Liver (tissue), 9 donors: ENCODE results near the gene PLB1. TPM values are rescaled to one million over a fixed set of nuclear protein-coding genes. Genes with fewer than 3 reads are reported as not detected.

Source experiments
- DNase-seq: peaks from one replicate; pipeline ENCODE4 v3.0.0-alpha.2; 2017; ENCODE audit warnings: low spot score
- H3K27ac ChIP-seq, 2 donors: one replicate each; pipeline ENCODE4 v1.7.0; 2013; ENCODE audit warnings: inconsistent platforms in 2 of 2, low read length in 2 of 2, control low read depth in 1 of 2, low read depth in 1 of 2, mild to moderate bottlenecking in 1 of 2
- H3K27me3 ChIP-seq, 4 donors: one replicate each; pipeline versions ENCODE4 v1.6.1 to v1.7.0; 2013; ENCODE audit warnings: low read length in 3 of 4, inconsistent platforms in 1 of 4, mild to moderate bottlenecking in 1 of 4, moderate library complexity in 1 of 4; ENCODE audit not compliant: control insufficient read depth in 4 of 4, insufficient read depth in 4 of 4
- H3K36me3 ChIP-seq, 4 donors: one replicate each; pipeline versions ENCODE4 v1.6.1 to v1.7.0; 2013; ENCODE audit warnings: low read length in 3 of 4, mild to moderate bottlenecking in 3 of 4, low read depth in 1 of 4, moderate library complexity in 1 of 4; ENCODE audit not compliant: control insufficient read depth in 4 of 4, insufficient read depth in 3 of 4
- H3K4me1 ChIP-seq, 4 donors: one replicate each; pipeline versions ENCODE4 v1.6.1 to v1.7.0; 2013; ENCODE audit warnings: low read length in 3 of 4, mild to moderate bottlenecking in 3 of 4, moderate library complexity in 1 of 4; ENCODE audit not compliant: control insufficient read depth in 4 of 4, insufficient read depth in 4 of 4
- H3K4me3 ChIP-seq, 3 donors: one replicate each; pipeline versions ENCODE4 v1.6.1 to v1.7.0; 2013; ENCODE audit warnings: low read length in 3 of 3, control low read depth in 1 of 3, low read depth in 1 of 3, mild to moderate bottlenecking in 1 of 3
- H3K9ac ChIP-seq, 2 donors: one replicate each; pipeline ENCODE4 v1.7.0; 2013; ENCODE audit warnings: low read length in 2 of 2, mild to moderate bottlenecking in 2 of 2, moderate library complexity in 2 of 2, control low read depth in 1 of 2, low read depth in 1 of 2
- H3K9me3 ChIP-seq, 4 donors: one replicate each; pipeline versions ENCODE4 v1.6.1 to v1.7.0; 2013; ENCODE audit warnings: low read length in 3 of 4; ENCODE audit not compliant: control insufficient read depth in 4 of 4
- EGR1 ChIP-seq, 2 donors: IDR thresholded peaks; 2 replicates each; pipeline ENCODE4 v1.6.1; 2016 to 2018; ENCODE audit warnings: antibody characterized with exemption in 2 of 2, low read depth in 2 of 2
- FOXA1 ChIP-seq: IDR thresholded peaks from 2 replicates; pipeline ENCODE4 v1.6.1; 2016; ENCODE audit warnings: antibody characterized with exemption
- FOXA2 ChIP-seq: IDR thresholded peaks from 2 replicates; pipeline ENCODE4 v1.6.1; 2016; ENCODE audit warnings: antibody characterized with exemption
- GABPA ChIP-seq, 2 donors: IDR thresholded peaks in 1 of 2; conservative IDR thresholded peaks in 1 of 2; 2 replicates each; pipeline ENCODE4 v1.6.1; 2016; ENCODE audit warnings: antibody characterized with exemption in 2 of 2, mild to moderate bottlenecking in 1 of 2, moderate library complexity in 1 of 2
- HNF4A ChIP-seq, 2 donors: conservative IDR thresholded peaks; 2 replicates each; pipeline ENCODE4 v1.6.1; 2016; ENCODE audit warnings: antibody characterized with exemption in 2 of 2, mild to moderate bottlenecking in 2 of 2
- HNF4G ChIP-seq: IDR thresholded peaks from 2 replicates; pipeline ENCODE4 v1.6.1; 2016; ENCODE audit warnings: antibody characterized with exemption
- JUND ChIP-seq, 2 donors: IDR thresholded peaks; 2 replicates each; pipeline ENCODE4 v1.6.1; 2016; ENCODE audit warnings: antibody characterized with exemption in 2 of 2
- NR2F2 ChIP-seq: IDR thresholded peaks from 2 replicates; pipeline ENCODE4 v1.6.1; 2016; ENCODE audit warnings: antibody characterized with exemption
- RAD21 ChIP-seq, 2 donors: IDR thresholded peaks; 2 replicates each; pipeline ENCODE4 v1.6.1; 2016; ENCODE audit warnings: antibody characterized with exemption in 2 of 2, mild to moderate bottlenecking in 2 of 2
- RXRA ChIP-seq, 2 donors: IDR thresholded peaks; 2 replicates each; pipeline ENCODE4 v1.6.1; 2017 to 2018; ENCODE audit warnings: antibody characterized with exemption in 2 of 2, mild to moderate bottlenecking in 1 of 2
- SP1 ChIP-seq: IDR thresholded peaks from 2 replicates; pipeline ENCODE4 v1.6.1; 2018; ENCODE audit warnings: antibody characterized with exemption, mild to moderate bottlenecking
- TAF1 ChIP-seq: conservative IDR thresholded peaks from 2 replicates; pipeline ENCODE4 v1.6.1; 2016; ENCODE audit warnings: antibody characterized with exemption, mild to moderate bottlenecking
- YY1 ChIP-seq: IDR thresholded peaks from 2 replicates; pipeline ENCODE4 v1.6.1; 2016; ENCODE audit warnings: antibody characterized with exemption, mild to moderate bottlenecking
- WGBS: extraction: QIAGEN DNeasy Blood & Tissue Kit; methylation state at CpG from one replicate; pipeline ENCODE4 v1.1.7; 2013; 5-methylcytosine and 5-hydroxymethylcytosine counted together
- polyA plus RNA-seq, 2 donors: library from polyadenylated mRNA; stranded (reverse) in 1 of 2; unstranded in 1 of 2; fragments of 200-250 nt in 1 of 2; fragments of >200 nt in 1 of 2; fragmentation: Nextera tagmentation in 1 of 2; extraction: Ambion mirVana in 1 of 2; gene quantifications; one replicate each; pipeline versions ENCODE4 v1.2.1 to v1.2.3, GENCODE V29; 2013 to 2015
- total RNA-seq, 2 donors: library from RNA; depleted of rRNA; stranded (reverse); fragments of >200 nt; gene quantifications; one replicate each; pipeline ENCODE4 v1.2.3, GENCODE V29; 2014
- TF ChIP-seq, protein P1 (sequence below): IDR thresholded peaks from 2 replicates; pipeline ENCODE4 v1.6.1; 2016; ENCODE audit warnings: antibody characterized with exemption
- TF ChIP-seq, protein P2 (sequence below): fragments of 150-350 bp; IDR thresholded peaks from 2 replicates; pipeline ENCODE4 v1.5.1; 2017; ENCODE audit warnings: improper control_type of control experiment, low read depth, low read length; ENCODE audit not compliant: missing input control
- TF ChIP-seq, protein P3 (sequence below): IDR thresholded peaks from 2 replicates; pipeline ENCODE4 v1.6.1; 2016; ENCODE audit warnings: antibody characterized with exemption
- TF ChIP-seq, protein P4 (sequence below): IDR thresholded peaks from 2 replicates; pipeline ENCODE4 v1.6.1; 2016; ENCODE audit warnings: antibody characterized with exemption
- TF ChIP-seq, protein P5 (sequence below): IDR thresholded peaks from 2 replicates; pipeline ENCODE4 v1.6.1; 2016; ENCODE audit warnings: antibody characterized with exemption, mild to moderate bottlenecking
- donor health status: healthy.
- donor health status: healthy.
- donor health status: healthy.
- donor health status: healthy.
- donor health status: healthy.

PLB1 gene
- total and polyA plus RNA-seq, 4 donors = 0.58 to 4.5 (median 1.6) TPM

DNA sequence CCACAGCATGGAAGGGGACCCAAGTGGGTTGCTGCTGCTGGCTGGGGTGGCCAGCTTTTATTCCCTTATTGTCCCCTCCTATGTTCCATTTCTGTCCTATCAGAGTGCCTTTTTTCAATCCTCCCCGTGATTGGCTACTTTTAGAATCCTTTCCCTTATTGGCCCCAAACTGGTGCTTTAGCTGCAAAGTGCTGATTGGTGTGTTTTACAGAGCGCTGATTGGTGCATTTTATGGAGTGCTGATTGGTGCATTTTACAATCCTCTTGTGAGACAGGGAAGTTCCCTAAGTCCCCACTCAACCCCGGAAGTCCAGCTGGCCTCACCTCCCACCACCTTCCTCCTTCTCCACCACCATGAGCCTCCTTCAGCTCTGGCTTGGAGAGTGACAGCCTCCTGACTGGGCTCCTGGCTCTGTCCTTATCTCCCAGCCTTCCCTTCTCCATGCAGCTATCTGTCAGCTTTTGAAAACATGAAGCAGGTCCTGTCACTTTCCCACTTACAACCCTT is 20.7 kb upstream of the PLB1 start:
- Histone ChIP-seq H3K36me3 (no peaks in the 10 kb centered on the region), H3K27me3 (no peaks in the 10 kb centered on the region), H3K4me1 (no peaks in the 10 kb centered on the region), H3K9me3 (no peaks in the 10 kb centered on the region), H3K4me3 (no peak overlapping the region), H3K9ac (no peak overlapping the region), H3K27ac (no peak overlapping the region)
- DNase-seq = no peak
- TF ChIP-seq, protein P1, sequence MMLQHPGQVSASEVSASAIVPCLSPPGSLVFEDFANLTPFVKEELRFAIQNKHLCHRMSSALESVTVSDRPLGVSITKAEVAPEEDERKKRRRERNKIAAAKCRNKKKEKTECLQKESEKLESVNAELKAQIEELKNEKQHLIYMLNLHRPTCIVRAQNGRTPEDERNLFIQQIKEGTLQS = no peak
- TF ChIP-seq JUND (IDR thresholded peaks at IDR 0.05) (no peak), NR2F2 (no peak), RXRA (IDR thresholded peaks at IDR 0.05) (no peak), EGR1 (IDR thresholded peaks at IDR 0.05; ENCODE audit: low read depth in 2 of 2) (no peak), RAD21 (IDR thresholded peaks at IDR 0.05) (no peak), YY1 (no peak), HNF4G (no peak), TAF1 (no peak), SP1 (no peak), FOXA1 (no peak), GABPA (IDR thresholded peaks at IDR 0.05 in 1 of 2, conservative IDR thresholded peaks at IDR 0.05 in 1 of 2) (no peak), HNF4A (conservative IDR thresholded peaks at IDR 0.05) (no peak), FOXA2 (no peak)
- TF ChIP-seq, protein P2, sequence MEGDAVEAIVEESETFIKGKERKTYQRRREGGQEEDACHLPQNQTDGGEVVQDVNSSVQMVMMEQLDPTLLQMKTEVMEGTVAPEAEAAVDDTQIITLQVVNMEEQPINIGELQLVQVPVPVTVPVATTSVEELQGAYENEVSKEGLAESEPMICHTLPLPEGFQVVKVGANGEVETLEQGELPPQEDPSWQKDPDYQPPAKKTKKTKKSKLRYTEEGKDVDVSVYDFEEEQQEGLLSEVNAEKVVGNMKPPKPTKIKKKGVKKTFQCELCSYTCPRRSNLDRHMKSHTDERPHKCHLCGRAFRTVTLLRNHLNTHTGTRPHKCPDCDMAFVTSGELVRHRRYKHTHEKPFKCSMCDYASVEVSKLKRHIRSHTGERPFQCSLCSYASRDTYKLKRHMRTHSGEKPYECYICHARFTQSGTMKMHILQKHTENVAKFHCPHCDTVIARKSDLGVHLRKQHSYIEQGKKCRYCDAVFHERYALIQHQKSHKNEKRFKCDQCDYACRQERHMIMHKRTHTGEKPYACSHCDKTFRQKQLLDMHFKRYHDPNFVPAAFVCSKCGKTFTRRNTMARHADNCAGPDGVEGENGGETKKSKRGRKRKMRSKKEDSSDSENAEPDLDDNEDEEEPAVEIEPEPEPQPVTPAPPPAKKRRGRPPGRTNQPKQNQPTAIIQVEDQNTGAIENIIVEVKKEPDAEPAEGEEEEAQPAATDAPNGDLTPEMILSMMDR = no peak
- TF ChIP-seq, protein P3, sequence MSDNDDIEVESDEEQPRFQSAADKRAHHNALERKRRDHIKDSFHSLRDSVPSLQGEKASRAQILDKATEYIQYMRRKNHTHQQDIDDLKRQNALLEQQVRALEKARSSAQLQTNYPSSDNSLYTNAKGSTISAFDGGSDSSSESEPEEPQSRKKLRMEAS = no peak
- TF ChIP-seq, protein P4, sequence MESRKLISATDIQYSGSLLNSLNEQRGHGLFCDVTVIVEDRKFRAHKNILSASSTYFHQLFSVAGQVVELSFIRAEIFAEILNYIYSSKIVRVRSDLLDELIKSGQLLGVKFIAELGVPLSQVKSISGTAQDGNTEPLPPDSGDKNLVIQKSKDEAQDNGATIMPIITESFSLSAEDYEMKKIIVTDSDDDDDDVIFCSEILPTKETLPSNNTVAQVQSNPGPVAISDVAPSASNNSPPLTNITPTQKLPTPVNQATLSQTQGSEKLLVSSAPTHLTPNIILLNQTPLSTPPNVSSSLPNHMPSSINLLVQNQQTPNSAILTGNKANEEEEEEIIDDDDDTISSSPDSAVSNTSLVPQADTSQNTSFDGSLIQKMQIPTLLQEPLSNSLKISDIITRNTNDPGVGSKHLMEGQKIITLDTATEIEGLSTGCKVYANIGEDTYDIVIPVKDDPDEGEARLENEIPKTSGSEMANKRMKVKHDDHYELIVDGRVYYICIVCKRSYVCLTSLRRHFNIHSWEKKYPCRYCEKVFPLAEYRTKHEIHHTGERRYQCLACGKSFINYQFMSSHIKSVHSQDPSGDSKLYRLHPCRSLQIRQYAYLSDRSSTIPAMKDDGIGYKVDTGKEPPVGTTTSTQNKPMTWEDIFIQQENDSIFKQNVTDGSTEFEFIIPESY = no peak
- TF ChIP-seq, protein P5, sequence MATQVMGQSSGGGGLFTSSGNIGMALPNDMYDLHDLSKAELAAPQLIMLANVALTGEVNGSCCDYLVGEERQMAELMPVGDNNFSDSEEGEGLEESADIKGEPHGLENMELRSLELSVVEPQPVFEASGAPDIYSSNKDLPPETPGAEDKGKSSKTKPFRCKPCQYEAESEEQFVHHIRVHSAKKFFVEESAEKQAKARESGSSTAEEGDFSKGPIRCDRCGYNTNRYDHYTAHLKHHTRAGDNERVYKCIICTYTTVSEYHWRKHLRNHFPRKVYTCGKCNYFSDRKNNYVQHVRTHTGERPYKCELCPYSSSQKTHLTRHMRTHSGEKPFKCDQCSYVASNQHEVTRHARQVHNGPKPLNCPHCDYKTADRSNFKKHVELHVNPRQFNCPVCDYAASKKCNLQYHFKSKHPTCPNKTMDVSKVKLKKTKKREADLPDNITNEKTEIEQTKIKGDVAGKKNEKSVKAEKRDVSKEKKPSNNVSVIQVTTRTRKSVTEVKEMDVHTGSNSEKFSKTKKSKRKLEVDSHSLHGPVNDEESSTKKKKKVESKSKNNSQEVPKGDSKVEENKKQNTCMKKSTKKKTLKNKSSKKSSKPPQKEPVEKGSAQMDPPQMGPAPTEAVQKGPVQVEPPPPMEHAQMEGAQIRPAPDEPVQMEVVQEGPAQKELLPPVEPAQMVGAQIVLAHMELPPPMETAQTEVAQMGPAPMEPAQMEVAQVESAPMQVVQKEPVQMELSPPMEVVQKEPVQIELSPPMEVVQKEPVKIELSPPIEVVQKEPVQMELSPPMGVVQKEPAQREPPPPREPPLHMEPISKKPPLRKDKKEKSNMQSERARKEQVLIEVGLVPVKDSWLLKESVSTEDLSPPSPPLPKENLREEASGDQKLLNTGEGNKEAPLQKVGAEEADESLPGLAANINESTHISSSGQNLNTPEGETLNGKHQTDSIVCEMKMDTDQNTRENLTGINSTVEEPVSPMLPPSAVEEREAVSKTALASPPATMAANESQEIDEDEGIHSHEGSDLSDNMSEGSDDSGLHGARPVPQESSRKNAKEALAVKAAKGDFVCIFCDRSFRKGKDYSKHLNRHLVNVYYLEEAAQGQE = no peak
- 90% methylated on average over 3 of the region's 3 CpGs for WGBS
